Measurements from ENCODE around the gene CLC. TPM values are rescaled to one million over a fixed set of nuclear protein-coding genes. Genes with fewer than 3 reads are reported as not detected.
"Not testable (repeated sequence)": the region's sequence is repeated elsewhere in the genome, so short reads cannot be mapped to it uniquely, and the experiment has no call there.

Gene CLC
- total RNA-seq, 1 donor from 2014 or later, result not detected

- Histone ChIP-seq H3K36me3 (no peaks in the 10 kb centered on the region), H3K27ac (no peak overlapping the region), H3K4me3 (no peak overlapping the region), H3K27me3 (no peaks in the 10 kb centered on the region), H3K4me1 (no peaks in the 10 kb centered on the region), H3K9me3 (no peaks in the 10 kb centered on the region)
- intact Hi-C loops (cut with DNase I), result no loop called here
- TF ChIP-seq, protein P1, sequence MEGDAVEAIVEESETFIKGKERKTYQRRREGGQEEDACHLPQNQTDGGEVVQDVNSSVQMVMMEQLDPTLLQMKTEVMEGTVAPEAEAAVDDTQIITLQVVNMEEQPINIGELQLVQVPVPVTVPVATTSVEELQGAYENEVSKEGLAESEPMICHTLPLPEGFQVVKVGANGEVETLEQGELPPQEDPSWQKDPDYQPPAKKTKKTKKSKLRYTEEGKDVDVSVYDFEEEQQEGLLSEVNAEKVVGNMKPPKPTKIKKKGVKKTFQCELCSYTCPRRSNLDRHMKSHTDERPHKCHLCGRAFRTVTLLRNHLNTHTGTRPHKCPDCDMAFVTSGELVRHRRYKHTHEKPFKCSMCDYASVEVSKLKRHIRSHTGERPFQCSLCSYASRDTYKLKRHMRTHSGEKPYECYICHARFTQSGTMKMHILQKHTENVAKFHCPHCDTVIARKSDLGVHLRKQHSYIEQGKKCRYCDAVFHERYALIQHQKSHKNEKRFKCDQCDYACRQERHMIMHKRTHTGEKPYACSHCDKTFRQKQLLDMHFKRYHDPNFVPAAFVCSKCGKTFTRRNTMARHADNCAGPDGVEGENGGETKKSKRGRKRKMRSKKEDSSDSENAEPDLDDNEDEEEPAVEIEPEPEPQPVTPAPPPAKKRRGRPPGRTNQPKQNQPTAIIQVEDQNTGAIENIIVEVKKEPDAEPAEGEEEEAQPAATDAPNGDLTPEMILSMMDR (IDR thresholded peaks at IDR 0.05), result no peak
- no peak for DNase-seq (ENCODE audit: low spot score in 2 of 2)
Observed at GRCh38 chr19:39728040-39728439, 9.8 kb downstream of the CLC start.

DNA sequence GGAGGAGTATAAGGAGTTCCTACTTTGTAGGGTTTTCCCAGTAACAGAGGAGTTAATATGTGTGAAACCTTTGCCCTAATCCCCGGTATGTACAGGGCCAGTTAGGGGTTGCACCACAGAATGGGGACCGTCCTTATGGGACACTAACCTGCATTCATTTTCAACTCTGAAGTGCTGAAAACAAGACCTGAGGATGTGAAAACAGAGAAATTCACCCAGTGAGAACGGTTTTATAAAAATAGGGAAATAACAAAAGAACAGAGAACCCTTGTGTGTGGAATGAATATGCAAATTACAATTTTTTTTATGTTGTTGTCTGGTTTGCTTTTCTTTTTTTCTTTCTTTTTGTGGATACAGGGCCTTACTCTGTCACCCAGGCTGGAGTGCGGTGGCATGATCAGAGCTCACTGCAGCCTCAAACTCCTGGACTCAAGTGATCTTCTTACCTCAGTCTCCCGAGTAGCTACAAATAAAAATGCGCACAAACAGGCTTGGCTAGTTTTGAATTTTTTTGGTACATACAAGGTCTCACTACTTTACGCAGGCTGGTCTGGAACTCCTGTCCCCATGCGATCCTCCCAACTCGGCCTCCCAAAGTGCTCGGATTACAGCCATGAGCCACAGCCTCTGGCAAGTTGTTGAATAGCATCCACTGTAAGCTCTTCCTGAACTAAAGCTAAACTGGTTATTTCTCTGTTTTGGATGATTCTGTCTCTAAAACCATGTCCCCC is 10.6 kb downstream of the CLC start:
- H3K4me3 ChIP-seq, result no peak overlapping the region
- no peaks in the 10 kb centered on the region for H3K4me1 ChIP-seq
- no peak for DNase-seq (ENCODE audit: low spot score in 2 of 2)
- H3K9me3 ChIP-seq, result no peaks in the 10 kb centered on the region
- H3K27ac ChIP-seq, result no peak overlapping the region
- H3K27me3 ChIP-seq, result no peaks in the 10 kb centered on the region
- intact Hi-C loops (cut with DNase I), result no loop called here
- no peaks in the 10 kb centered on the region for H3K36me3 ChIP-seq
- TF ChIP-seq, protein P1 (IDR thresholded peaks at IDR 0.05), result no peak

DNA sequence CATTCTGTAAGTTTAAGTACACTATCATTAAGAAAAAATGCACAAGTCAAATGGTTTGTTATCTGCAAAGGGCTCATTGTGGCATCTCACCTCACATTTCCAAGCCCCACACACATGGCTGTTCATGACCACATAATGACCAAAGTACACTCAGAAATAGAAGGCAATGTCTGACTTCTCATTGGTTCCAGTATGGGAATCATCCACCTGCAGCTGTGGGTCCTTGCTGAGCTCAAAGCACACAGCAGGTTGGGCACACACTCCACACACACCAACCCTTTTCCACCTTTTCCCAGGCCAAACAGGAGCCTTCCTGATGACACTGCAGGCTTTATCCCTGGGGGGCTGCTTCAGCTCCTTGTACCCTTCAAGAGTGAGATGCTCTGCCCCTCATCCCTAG is 11.8 kb downstream of the CLC start:
- no peaks in the 10 kb centered on the region for H3K4me1 ChIP-seq
- no peak for DNase-seq (ENCODE audit: low spot score in 2 of 2)
- intact Hi-C loops (cut with DNase I), result no loop called here
- TF ChIP-seq, protein P1 (IDR thresholded peaks at IDR 0.05), result no peak
- H3K27ac ChIP-seq, result no peak overlapping the region
- no peak overlapping the region for H3K4me3 ChIP-seq
- no peaks in the 10 kb centered on the region for H3K36me3 ChIP-seq
- H3K27me3 ChIP-seq, result no peaks in the 10 kb centered on the region
- H3K9me3 ChIP-seq, result no peaks in the 10 kb centered on the region

- H3K36me3 ChIP-seq; H3K27ac ChIP-seq; H3K4me3 ChIP-seq; DNase-seq (ENCODE audit: low spot score in 2 of 2); H3K27me3 ChIP-seq; H3K9me3 ChIP-seq; H3K4me1 ChIP-seq; intact Hi-C loops (cut with DNase I): not testable (repeated sequence)
Observed at GRCh38 chr19:39720144-39720543, 17.7 kb downstream of the CLC start.

DNA sequence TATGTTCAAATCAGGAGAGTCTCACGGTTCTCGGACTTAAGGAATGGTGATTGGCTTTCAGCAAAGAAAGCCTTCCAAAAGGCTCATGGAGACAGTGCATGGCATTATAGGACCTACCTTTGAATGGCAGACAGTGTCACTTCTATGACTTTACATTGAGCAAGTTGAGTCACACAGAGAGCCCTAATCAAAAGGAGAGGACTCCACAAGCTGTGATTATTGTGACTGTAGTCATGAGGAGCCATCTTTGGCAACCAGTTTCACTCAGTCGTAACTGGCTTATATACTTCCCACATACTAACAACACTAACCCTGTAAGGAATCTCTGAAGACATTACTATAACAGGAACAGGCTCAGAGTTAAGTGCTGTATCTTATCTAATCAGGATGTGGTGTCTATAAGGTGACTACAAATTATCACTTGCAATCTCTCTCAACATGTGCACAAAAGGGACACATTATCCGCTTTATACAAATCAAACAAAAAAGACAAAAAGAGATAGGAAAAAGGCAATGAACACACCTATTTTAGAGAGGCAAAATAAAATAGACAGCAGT is 27.4 kb downstream of the CLC start:
- intact Hi-C loops (cut with DNase I), result no loop called here
- TF ChIP-seq, protein P1 (IDR thresholded peaks at IDR 0.05), result no peak

DNA sequence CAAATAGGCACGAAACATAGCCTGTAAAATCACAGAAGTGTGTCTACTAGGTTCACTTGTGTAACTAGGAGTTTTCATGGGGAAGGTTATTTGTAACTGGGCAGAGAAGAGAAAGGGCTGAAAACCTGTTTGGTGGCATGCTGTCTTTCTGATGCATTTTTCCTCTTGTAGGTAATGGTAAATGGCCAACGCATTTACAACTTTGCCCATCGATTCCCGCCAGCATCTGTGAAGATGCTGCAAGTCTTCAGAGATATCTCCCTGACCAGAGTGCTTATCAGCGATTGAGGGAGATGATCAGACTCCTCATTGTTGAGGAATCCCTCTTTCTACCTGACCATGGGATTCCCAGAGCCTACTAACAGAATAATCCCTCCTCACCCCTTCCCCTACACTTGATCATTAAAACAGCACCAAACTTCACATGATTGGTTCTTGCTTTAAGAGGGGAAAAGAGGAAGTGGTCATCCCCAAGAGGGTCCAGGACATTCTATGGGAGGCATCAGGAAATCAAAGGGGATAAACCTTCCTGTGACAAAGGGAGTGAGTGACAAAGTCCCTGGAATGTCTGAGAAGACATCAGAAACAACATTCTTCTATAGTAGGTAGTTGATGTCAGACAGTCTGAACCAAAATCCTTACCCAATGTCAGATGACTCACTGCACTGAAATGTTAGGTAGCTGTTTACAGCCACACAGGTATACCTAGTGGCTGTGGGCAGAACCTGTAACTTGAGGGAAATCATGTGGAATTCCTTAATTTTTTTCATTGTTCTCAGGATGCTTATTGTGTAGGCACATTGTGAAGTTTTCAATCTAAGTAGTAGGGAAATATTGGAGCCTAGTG is 28.6 kb downstream of the CLC start:
- no peaks in the 10 kb centered on the region for H3K4me1 ChIP-seq
- intact Hi-C loops (cut with DNase I), result no loop called here
- DNase-seq (ENCODE audit: low spot score in 2 of 2), result no peak
- H3K27ac ChIP-seq, result no peak overlapping the region
- TF ChIP-seq, protein P1 (IDR thresholded peaks at IDR 0.05), result no peak
- H3K4me3 ChIP-seq, result no peak overlapping the region
- H3K9me3 ChIP-seq, result no peaks in the 10 kb centered on the region
- H3K27me3 ChIP-seq, result no peaks in the 10 kb centered on the region
- H3K36me3 ChIP-seq, result no peaks in the 10 kb centered on the region

More for the DNA sequence above, 27.4 kb downstream of the CLC start:
- no peak for DNase-seq (ENCODE audit: low spot score in 2 of 2)
- Histone ChIP-seq H3K27me3 (no peaks in the 10 kb centered on the region), H3K4me3 (no peak overlapping the region), H3K9me3 (no peaks in the 10 kb centered on the region), H3K36me3 (no peaks in the 10 kb centered on the region), H3K4me1 (no peaks in the 10 kb centered on the region), H3K27ac (no peak overlapping the region)
